ENCODE results near the gene PDGFD. TPM values are rescaled to one million over a fixed set of nuclear protein-coding genes. Genes with fewer than 3 reads are reported as not detected.

The PDGFD gene
- total and polyA plus RNA-seq, 2 donors (not counting 1 experiment from before 2014, with no cell fraction given) = 0.07 to 0.71 TPM

DNA sequence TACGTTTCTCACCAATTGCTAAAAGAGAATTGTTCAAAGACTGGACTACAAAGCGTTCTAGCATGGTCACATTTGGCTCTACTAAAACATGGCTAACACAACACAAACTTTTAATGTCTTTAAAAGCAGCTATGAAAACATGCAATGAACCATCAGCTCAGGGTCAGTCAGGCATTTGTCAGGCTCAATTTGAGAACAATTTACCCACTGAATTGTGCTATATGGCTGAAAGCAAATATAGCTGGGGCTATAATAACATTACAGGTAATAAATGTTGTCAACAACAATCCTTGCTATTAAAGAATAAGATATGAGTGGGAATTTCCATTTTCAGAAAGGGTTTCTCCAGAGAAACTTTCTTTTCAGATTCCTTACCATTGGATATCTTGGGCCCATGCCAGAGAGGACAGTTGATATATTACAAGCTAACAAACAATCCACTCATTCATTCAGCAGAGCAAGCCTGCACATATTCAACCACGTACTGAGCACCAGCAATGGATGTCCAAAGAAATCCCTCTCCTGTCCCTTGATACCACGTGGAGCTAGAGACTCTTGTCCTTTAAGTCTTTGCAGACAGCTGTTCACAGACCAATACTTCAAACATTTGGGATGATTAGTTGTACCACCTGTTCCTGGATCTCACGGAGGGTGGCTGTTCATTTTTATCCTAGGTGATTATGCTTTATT is 210.0 kb downstream of the PDGFD start:
- Mint-ChIP-seq H3K9me3 (ENCODE audit: insufficient read depth) (no peaks in the 10 kb centered on the region), H3K27ac (no peak overlapping the region), H3K27me3 (no peaks in the 10 kb centered on the region), H3K4me1 (peaks cover 10% of the 10 kb centered on the region), H3K4me3 (no peak overlapping the region)
- ChIA-PET POLR2A (no interaction called here), CTCF (no interaction called here)
- H3K36me3 ChIP-seq (replicated peaks in 1 of 2; ENCODE audit: control extremely low read depth in 1 of 2, control insufficient read depth in 1 of 2, extremely low read depth in 1 of 2, insufficient read depth in 2 of 2, low read length in 1 of 2) = no peaks in the 10 kb centered on the region
- no peak overlapping the region for H3K4me2 ChIP-seq (replicated peaks; ENCODE audit: low read depth, low read length, poor library complexity, severe bottlenecking)
- H3K9ac ChIP-seq (ENCODE audit: low read length) = no peak overlapping the region
- no peak for TF ChIP-seq EZH2 (IDR thresholded peaks at IDR 0.05; ENCODE audit: borderline replicate concordance, insufficient read depth, low read depth, low read length, poor library complexity, severe bottlenecking)
- TF ChIP-seq, protein P1, sequence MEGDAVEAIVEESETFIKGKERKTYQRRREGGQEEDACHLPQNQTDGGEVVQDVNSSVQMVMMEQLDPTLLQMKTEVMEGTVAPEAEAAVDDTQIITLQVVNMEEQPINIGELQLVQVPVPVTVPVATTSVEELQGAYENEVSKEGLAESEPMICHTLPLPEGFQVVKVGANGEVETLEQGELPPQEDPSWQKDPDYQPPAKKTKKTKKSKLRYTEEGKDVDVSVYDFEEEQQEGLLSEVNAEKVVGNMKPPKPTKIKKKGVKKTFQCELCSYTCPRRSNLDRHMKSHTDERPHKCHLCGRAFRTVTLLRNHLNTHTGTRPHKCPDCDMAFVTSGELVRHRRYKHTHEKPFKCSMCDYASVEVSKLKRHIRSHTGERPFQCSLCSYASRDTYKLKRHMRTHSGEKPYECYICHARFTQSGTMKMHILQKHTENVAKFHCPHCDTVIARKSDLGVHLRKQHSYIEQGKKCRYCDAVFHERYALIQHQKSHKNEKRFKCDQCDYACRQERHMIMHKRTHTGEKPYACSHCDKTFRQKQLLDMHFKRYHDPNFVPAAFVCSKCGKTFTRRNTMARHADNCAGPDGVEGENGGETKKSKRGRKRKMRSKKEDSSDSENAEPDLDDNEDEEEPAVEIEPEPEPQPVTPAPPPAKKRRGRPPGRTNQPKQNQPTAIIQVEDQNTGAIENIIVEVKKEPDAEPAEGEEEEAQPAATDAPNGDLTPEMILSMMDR (IDR thresholded peaks at IDR 0.05) = no peak
- DNase-seq (no peak), ATAC-seq (ENCODE audit: low read depth) (no peak)
- no peaks in the 10 kb centered on the region for H4K20me1 ChIP-seq (ENCODE audit: control insufficient read depth, insufficient read depth, low read length, poor library complexity, severe bottlenecking)
- no peak overlapping the region for H3K4me3 ChIP-seq (ENCODE audit: control extremely low read depth in 1 of 5, extremely low read depth in 1 of 5, insufficient read depth in 1 of 5, low read depth in 2 of 5, low read length in 4 of 5)
- H3K27me3 ChIP-seq (replicated peaks in 1 of 4; ENCODE audit: control extremely low read depth in 1 of 4, control insufficient read depth in 3 of 4, insufficient read depth in 4 of 4, low read length in 3 of 4) = no peaks in the 10 kb centered on the region
- no peak overlapping the region for H2AFZ ChIP-seq (ENCODE audit: insufficient read depth, low read depth, low read length, poor library complexity, severe bottlenecking)
- peaks cover 3 to 6% of the 10 kb centered on the region in 2 donors for H3K4me1 ChIP-seq (ENCODE audit: control insufficient read depth in 2 of 2, insufficient read depth in 2 of 2, low read length in 2 of 2)
- H3K9me3 ChIP-seq (ENCODE audit: control extremely low read depth in 1 of 3, control insufficient read depth in 2 of 3, insufficient read depth in 1 of 3, low read length in 2 of 3) = no peaks in the 10 kb centered on the region
- intact Hi-C loops (cut with micrococcal nuclease) = no loop called here
- no peaks in the 10 kb centered on the region for H3K79me2 ChIP-seq (ENCODE audit: control insufficient read depth, insufficient read depth, low read length)
- H3K27ac ChIP-seq (ENCODE audit: low read length in 2 of 2) = no peak overlapping the region
- WGBS (ENCODE audit: insufficient coverage) = 93% methylated on average over 3 of the region's 5 CpGs

DNA sequence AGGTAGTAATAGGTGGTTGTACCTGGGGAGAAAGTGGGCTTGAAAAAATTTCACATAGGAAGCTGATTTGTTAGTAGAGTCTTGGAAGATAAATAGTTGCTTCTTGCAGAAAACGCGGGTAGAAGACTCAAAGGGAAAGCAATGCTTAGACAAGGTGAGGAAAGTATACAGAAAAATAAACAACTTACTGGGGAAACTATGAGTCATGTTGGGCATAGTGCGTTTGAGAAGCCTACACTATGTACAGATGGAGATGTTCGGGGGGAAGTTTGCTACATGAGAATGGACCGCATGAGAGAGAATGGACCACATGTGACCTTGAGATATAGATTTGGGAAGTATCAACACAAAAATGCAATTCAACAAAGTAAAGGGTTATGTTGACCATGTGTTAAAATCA is 214.2 kb downstream of the PDGFD start:
- CTCF ChIA-PET = no interaction called here
- 92% methylated on average over 2 of the region's 5 CpGs for WGBS (ENCODE audit: insufficient coverage)
- H2AFZ ChIP-seq (ENCODE audit: insufficient read depth, low read depth, low read length, poor library complexity, severe bottlenecking) = no peak overlapping the region
- POLR2A ChIA-PET = no interaction called here
- no peaks in the 10 kb centered on the region for H3K9me3 ChIP-seq (ENCODE audit: control extremely low read depth in 1 of 3, control insufficient read depth in 2 of 3, insufficient read depth in 1 of 3, low read length in 2 of 3)
- Mint-ChIP-seq H3K4me1 (no peaks in the 10 kb centered on the region), H3K4me3 (no peak overlapping the region), H3K9me3 (ENCODE audit: insufficient read depth) (no peaks in the 10 kb centered on the region), H3K27ac (no peak overlapping the region), H3K27me3 (no peaks in the 10 kb centered on the region)
- H3K9ac ChIP-seq (ENCODE audit: low read length) = no peak overlapping the region
- no peaks in the 10 kb centered on the region for H4K20me1 ChIP-seq (ENCODE audit: control insufficient read depth, insufficient read depth, low read length, poor library complexity, severe bottlenecking)
- no peaks in the 10 kb centered on the region for H3K36me3 ChIP-seq (replicated peaks in 1 of 2; ENCODE audit: control extremely low read depth in 1 of 2, control insufficient read depth in 1 of 2, extremely low read depth in 1 of 2, insufficient read depth in 2 of 2, low read length in 1 of 2)
- no peak overlapping the region for H3K27ac ChIP-seq (ENCODE audit: low read length in 2 of 2)
- no peak overlapping the region for H3K4me2 ChIP-seq (replicated peaks; ENCODE audit: low read depth, low read length, poor library complexity, severe bottlenecking)
- H3K4me1 ChIP-seq (ENCODE audit: control insufficient read depth in 2 of 2, insufficient read depth in 2 of 2, low read length in 2 of 2) = no peaks in the 10 kb centered on the region
- H3K27me3 ChIP-seq (replicated peaks in 1 of 4; ENCODE audit: control extremely low read depth in 1 of 4, control insufficient read depth in 3 of 4, insufficient read depth in 4 of 4, low read length in 3 of 4) = no peaks in the 10 kb centered on the region
- H3K4me3 ChIP-seq (ENCODE audit: control extremely low read depth in 1 of 5, extremely low read depth in 1 of 5, insufficient read depth in 1 of 5, low read depth in 2 of 5, low read length in 4 of 5) = no peak overlapping the region
- ATAC-seq (ENCODE audit: low read depth) (no peak), DNase-seq (no peak)
- TF ChIP-seq EZH2 (IDR thresholded peaks at IDR 0.05; ENCODE audit: borderline replicate concordance, insufficient read depth, low read depth, low read length, poor library complexity, severe bottlenecking) = no peak
- TF ChIP-seq, protein P1 (IDR thresholded peaks at IDR 0.05) = no peak
- H3K79me2 ChIP-seq (ENCODE audit: control insufficient read depth, insufficient read depth, low read length) = no peaks in the 10 kb centered on the region
- intact Hi-C loops (cut with micrococcal nuclease) = no loop called here

Measured in B cell (primary cell).